H1 (cell line): ENCODE data around the gene ALAS1. TPM values are rescaled to one million over a fixed set of nuclear protein-coding genes. Genes with fewer than 3 reads are reported as not detected.

ENCODE experiments used
- CTCF ChIA-PET: fragments of 300-600 bp; sonication (Branson Sonifier 250); formaldehyde crosslinking; loops from one replicate; lab custom pipeline; 2021; ENCODE audit not compliant: partially characterized antibody; lab: Charles Lee
- POLR2A ChIA-PET: fragments of 300-600 bp; sonication (Branson Sonifier 250); formaldehyde crosslinking; loops from one replicate; lab custom pipeline; 2021; ENCODE audit warnings: inconsistent platforms; ENCODE audit not compliant: partially characterized antibody; lab: Charles Lee
- DNase-seq, 2 experiments: peaks; one replicate each; pipeline versions ENCODE4 v3.0.0 to v3.0.0-alpha.2; 2010 to 2022; ENCODE audit warnings: low spot score in 2 of 2, low read depth in 1 of 2, mixed read lengths in 1 of 2
- FAIRE-seq: peaks from 2 replicates; lab custom pipeline; 2011; peaks lifted over from hg19 to GRCh38; lab: Jason Lieb, UNC
- H2AFZ ChIP-seq: 2 replicates; pipeline ENCODE4 v1.8.1; 2012; ENCODE audit warnings: low read length, inconsistent platforms
- H2AK5ac ChIP-seq: 2 replicates; pipeline ENCODE4 v1.6.1; 2013; ENCODE audit warnings: low read depth, low read length
- H2BK120ac ChIP-seq: replicated peaks from 2 replicates; pipeline ENCODE3; 2013; ENCODE audit warnings: low read depth, low read length, inconsistent platforms
- H2BK12ac ChIP-seq: 2 replicates; pipeline ENCODE4 v1.6.1; 2013; ENCODE audit warnings: low read depth, low read length
- H2BK15ac ChIP-seq: 2 replicates; pipeline ENCODE4 v1.6.1; 2013; ENCODE audit warnings: low read length
- H2BK20ac ChIP-seq: 2 replicates; pipeline ENCODE4 v1.6.1; 2013; ENCODE audit warnings: low read length
- H2BK5ac ChIP-seq: 2 replicates; pipeline ENCODE4 v1.6.1; 2013; ENCODE audit warnings: low read depth, low read length
- H3K14ac ChIP-seq: 2 replicates; pipeline ENCODE4 v1.6.1; 2013; ENCODE audit warnings: inconsistent platforms; ENCODE audit not compliant: insufficient read length
- H3K18ac ChIP-seq: 2 replicates; pipeline ENCODE4 v1.6.1; 2013; ENCODE audit warnings: low read length; ENCODE audit errors: extremely low read depth
- H3K23ac ChIP-seq: 2 replicates; pipeline ENCODE4 v1.6.1; 2013; ENCODE audit warnings: inconsistent platforms; ENCODE audit not compliant: insufficient read length
- H3K23me2 ChIP-seq: 2 replicates; pipeline ENCODE4 v1.6.1; 2013; ENCODE audit warnings: low read depth, low read length
- H3K27ac ChIP-seq: 2 replicates; pipeline ENCODE4 v1.6.1; 2011; ENCODE audit warnings: low read depth, low read length, inconsistent platforms
- H3K27me3 ChIP-seq, 4 experiments: replicated peaks in 1 of 4; 1 replicate in 1 of 4; 2 replicates in 3 of 4; pipeline versions ENCODE4 v1.6.1 to v1.8.1; 2011 to 2013; ENCODE audit warnings: low read length in 3 of 4, mild to moderate bottlenecking in 3 of 4, inconsistent platforms in 2 of 4, mixed read lengths in 2 of 4, moderate library complexity in 1 of 4; ENCODE audit not compliant: control insufficient read depth in 3 of 4, insufficient read depth in 3 of 4; ENCODE audit errors: extremely low read depth in 1 of 4
- H3K36me3 ChIP-seq, 4 experiments: 2 replicates each; pipeline versions ENCODE4 v1.6.1 to v1.8.1; 2011 to 2013; ENCODE audit warnings: mild to moderate bottlenecking in 4 of 4, low read length in 3 of 4, moderate library complexity in 2 of 4, control low read depth in 1 of 4, inconsistent platforms in 1 of 4; ENCODE audit not compliant: insufficient read depth in 4 of 4, control insufficient read depth in 2 of 4
- H3K4ac ChIP-seq: replicated peaks from 2 replicates; pipeline ENCODE3; 2013; ENCODE audit warnings: low read length, low read depth, mixed read lengths, inconsistent platforms; ENCODE audit not compliant: insufficient read length
- H3K4me1 ChIP-seq, 4 experiments: replicated peaks in 1 of 4; 1 replicate in 1 of 4; 2 replicates in 3 of 4; pipeline versions ENCODE4 v1.6.1 to v1.8.1; 2011 to 2013; ENCODE audit warnings: low read length in 3 of 4, inconsistent platforms in 2 of 4, mixed read lengths in 1 of 4; ENCODE audit not compliant: insufficient read depth in 4 of 4, control insufficient read depth in 3 of 4
- H3K4me2 ChIP-seq, 2 experiments: 2 replicates each; pipeline versions ENCODE4 v1.6.1 to v1.8.1; 2011 to 2013; ENCODE audit warnings: low read depth in 2 of 2, low read length in 2 of 2, control low read depth in 1 of 2, inconsistent platforms in 1 of 2, mild to moderate bottlenecking in 1 of 2; ENCODE audit not compliant: insufficient read depth in 1 of 2
- H3K4me3 ChIP-seq, 4 experiments: fragments of 200-600, 300-600 bp in 1 of 4; sonication (generic), shearing (Covaris generic), sonication (Bioruptor Twin) in 1 of 4; 2 replicates each; pipeline versions ENCODE4 v1.5.1 to v1.8.1; 2011 to 2016; ENCODE audit warnings: low read length in 4 of 4, low read depth in 3 of 4, control low read depth in 2 of 4, inconsistent platforms in 2 of 4, mild to moderate bottlenecking in 2 of 4, mixed read lengths in 1 of 4, moderate library complexity in 1 of 4; ENCODE audit not compliant: insufficient read depth in 2 of 4; ENCODE audit errors: extremely low read depth in 1 of 4
- H3K56ac ChIP-seq: replicated peaks from 2 replicates; pipeline ENCODE3; 2013; ENCODE audit warnings: low read depth, mild to moderate bottlenecking, mixed read lengths, low read length, inconsistent platforms; ENCODE audit not compliant: insufficient read length
- H3K79me1 ChIP-seq: 2 replicates; pipeline ENCODE4 v1.6.1; 2013; ENCODE audit warnings: low read depth, low read length, control low read depth
- H3K79me2 ChIP-seq, 2 experiments: 2 replicates each; pipeline versions ENCODE4 v1.6.1 to v1.8.1; 2012 to 2013; ENCODE audit warnings: low read length in 2 of 2, mild to moderate bottlenecking in 2 of 2, inconsistent platforms in 1 of 2; ENCODE audit not compliant: insufficient read depth in 2 of 2, control insufficient read depth in 1 of 2
- H3K9ac ChIP-seq, 4 experiments: replicated peaks in 1 of 4; 1 replicate in 1 of 4; 2 replicates in 3 of 4; pipeline versions ENCODE4 v1.6.1 to v1.8.1; 2011 to 2013; ENCODE audit warnings: low read depth in 3 of 4, low read length in 3 of 4, control low read depth in 2 of 4, mild to moderate bottlenecking in 2 of 4, moderate library complexity in 2 of 4, inconsistent platforms in 1 of 4; ENCODE audit errors: extremely low read depth in 1 of 4
- H3K9me3 ChIP-seq, 2 experiments: 2 replicates each; pipeline versions ENCODE4 v1.6.1 to v1.8.1; 2012 to 2013; ENCODE audit warnings: mild to moderate bottlenecking in 2 of 2, moderate library complexity in 2 of 2, control low read depth in 1 of 2, inconsistent platforms in 1 of 2, low read depth in 1 of 2, low read length in 1 of 2, mixed read lengths in 1 of 2; ENCODE audit not compliant: insufficient read depth in 2 of 2
- H4K20me1 ChIP-seq, 2 experiments: replicated peaks in 1 of 2; 2 replicates each; pipeline versions ENCODE3 to v1.8.1; 2011 to 2013; ENCODE audit warnings: inconsistent platforms in 2 of 2, low read length in 2 of 2, mild to moderate bottlenecking in 1 of 2; ENCODE audit not compliant: insufficient read depth in 2 of 2, control insufficient read depth in 1 of 2
- H4K5ac ChIP-seq: 2 replicates; pipeline ENCODE4 v1.6.1; 2013; ENCODE audit warnings: low read length, low read depth, mixed read lengths, inconsistent platforms; ENCODE audit not compliant: insufficient read length
- H4K8ac ChIP-seq: 2 replicates; pipeline ENCODE4 v1.8.0; 2013; ENCODE audit warnings: mild to moderate bottlenecking, moderate library complexity, low read length, inconsistent platforms; ENCODE audit not compliant: insufficient read depth; ENCODE audit errors: extremely low read depth
- H4K91ac ChIP-seq: replicated peaks from 2 replicates; pipeline ENCODE3; 2013; ENCODE audit warnings: low read length, mixed read lengths, inconsistent platforms; ENCODE audit not compliant: insufficient read length
- SRF ChIP-seq: IDR thresholded peaks from 2 replicates; pipeline ENCODE4 v1.6.1; 2011; ENCODE audit warnings: mild to moderate bottlenecking, low read depth, low read length, moderate library complexity
- WGBS, 2 experiments: shearing (Covaris generic) in 1 of 2; methylation state at CpG; one replicate each; pipeline versions ENCODE4 v1.1.6 to v1.1.7; 2013 to 2015; ENCODE audit warnings: low lambda C conversion rate in 2 of 2, mixed read lengths in 2 of 2, inconsistent platforms in 1 of 2, low coverage in 1 of 2, missing lambda C conversion rate in 1 of 2; ENCODE audit not compliant: insufficient replicate concordance in 2 of 2, insufficient coverage in 1 of 2, insufficient read length in 1 of 2; ENCODE audit errors: extremely low coverage in 1 of 2, missing lambda C conversion rate in 1 of 2; 5-methylcytosine and 5-hydroxymethylcytosine counted together
- polyA plus RNA-seq, 7 experiments: library from polyadenylated mRNA; depleted of rRNA in 3 of 7; stranded (reverse) in 5 of 7; unstranded in 2 of 7; fragments of >200 nt in 5 of 7; fragments of 200-250 nt in 2 of 7; gene quantifications; 1 replicate in 5 of 7; 2 replicates in 1 of 7; 4 replicates in 1 of 7; pipeline versions ENCODE4 v1.2.1 to v1.2.3, GENCODE V29; 2011 to 2013; ENCODE audit warnings: missing spikeins in 2 of 7, mixed read lengths in 2 of 7
- total RNA-seq: library from RNA; stranded (reverse); fragmentation: NEBNext Ultra II Directional; extraction: Animal tissue kit (Norgen Biotek cat#: 25700); gene quantifications from 2 replicates; pipeline ENCODE4 v1.2.1, GENCODE V29; 2021

The ALAS1 gene
- total and polyA plus RNA-seq, 2 of the 8 experiments (the other 6 are each of a cell fraction or from before 2014, with no cell fraction given) = 45.9 to 84.4 TPM

GRCh38 chr3:52242039-52242438 lies 44.1 kb downstream of the ALAS1 start:
- Histone ChIP-seq H2BK120ac (no peak overlapping the region), H2AK5ac (no peak overlapping the region), H3K9ac (no peak overlapping the region), H2BK20ac (no peak overlapping the region), H3K4me1 (peaks cover 15 to 41% (median 31%) of the 10 kb centered on the region in 4 experiments), H3K56ac (no peak overlapping the region), H3K14ac (no peak overlapping the region), H2BK5ac (no peak overlapping the region)
- POLR2A ChIA-PET = interaction anchor here (0.6 to 6.5 kb wide), 4 partner anchors 10 to 742 kb away, joined by 3 to 69 read pairs (median 3); partner anchors contain the start of gene WDR82
- TF ChIP-seq SRF = no peak
- TF ChIP-seq, all 59 proteins: peak for 0
- Histone ChIP-seq H4K8ac (no peak overlapping the region), H3K79me2 (peaks cover 0 to 7% of the 10 kb centered on the region in 2 experiments; a peak in 2 of 4 replicates), H3K4me2 (no peak overlapping the region), H3K79me1 (peaks cover 6% of the 10 kb centered on the region; the same call in 1 of the 2 replicates), H3K4me3 (no peak overlapping the region), H3K18ac (no peak overlapping the region), H3K23me2 (peaks cover 19% of the 10 kb centered on the region), H3K27ac (no peak overlapping the region), H4K91ac (no peak overlapping the region), H3K27me3 (peaks cover 6 to 36% (median 23%) of the 10 kb centered on the region in 4 experiments; a peak in 6 of 7 replicates), H2BK15ac (no peak overlapping the region), H3K23ac (no peak overlapping the region), H4K5ac (no peak overlapping the region), H3K36me3 (no peaks in the 10 kb centered on the region), H2AFZ (no peak overlapping the region), H3K9me3 (no peaks in the 10 kb centered on the region), H3K4ac (no peak overlapping the region), H4K20me1 (peaks cover 0 to 7% of the 10 kb centered on the region in 2 experiments), H2BK12ac (no peak overlapping the region)
- DNase-seq = no peak
- CTCF ChIA-PET = interaction anchor here (14.4 to 17.7 kb wide), 2 partner anchors 11 to 24 kb away, joined by 126 to 336 read pairs; partner anchors contain the start of gene TLR9
- FAIRE-seq = no peak
- WGBS, 2 experiments = 82% methylated on average over 1 of the region's 1 CpG; no CpG with 5 or more reads in 1 of the 2 experiments
